C4-2B (cell line): Measurements from ENCODE around the gene DGCR8.

Source experiments
- ZFX ChIP-seq: fragments of 450-650 bp; IDR thresholded peaks from 2 replicates; pipeline ENCODE4 v1.6.1; 2017
- TF ChIP-seq, protein P1 (sequence below): fragments of 450-650 bp; conservative IDR thresholded peaks from 2 replicates; pipeline ENCODE4 v1.5.1; 2017; ENCODE audit warnings: mild to moderate bottlenecking

- TF ChIP-seq, protein P1, sequence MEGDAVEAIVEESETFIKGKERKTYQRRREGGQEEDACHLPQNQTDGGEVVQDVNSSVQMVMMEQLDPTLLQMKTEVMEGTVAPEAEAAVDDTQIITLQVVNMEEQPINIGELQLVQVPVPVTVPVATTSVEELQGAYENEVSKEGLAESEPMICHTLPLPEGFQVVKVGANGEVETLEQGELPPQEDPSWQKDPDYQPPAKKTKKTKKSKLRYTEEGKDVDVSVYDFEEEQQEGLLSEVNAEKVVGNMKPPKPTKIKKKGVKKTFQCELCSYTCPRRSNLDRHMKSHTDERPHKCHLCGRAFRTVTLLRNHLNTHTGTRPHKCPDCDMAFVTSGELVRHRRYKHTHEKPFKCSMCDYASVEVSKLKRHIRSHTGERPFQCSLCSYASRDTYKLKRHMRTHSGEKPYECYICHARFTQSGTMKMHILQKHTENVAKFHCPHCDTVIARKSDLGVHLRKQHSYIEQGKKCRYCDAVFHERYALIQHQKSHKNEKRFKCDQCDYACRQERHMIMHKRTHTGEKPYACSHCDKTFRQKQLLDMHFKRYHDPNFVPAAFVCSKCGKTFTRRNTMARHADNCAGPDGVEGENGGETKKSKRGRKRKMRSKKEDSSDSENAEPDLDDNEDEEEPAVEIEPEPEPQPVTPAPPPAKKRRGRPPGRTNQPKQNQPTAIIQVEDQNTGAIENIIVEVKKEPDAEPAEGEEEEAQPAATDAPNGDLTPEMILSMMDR, result no peak
- no peak for TF ChIP-seq ZFX
These were observed 28.8 kb downstream of the DGCR8 start for GRCh38 chr22:20108757-20109230.
